GM21515 (cell line): ENCODE results near the gene DENND6B.

Experiments
- ATAC-seq: cut with Tn5 transposase; IDR thresholded peaks from one replicate; pipeline ENCODE4 v1.9.1; 2021; ENCODE audit not compliant: unreplicated experiment

DENND6B gene

DNA sequence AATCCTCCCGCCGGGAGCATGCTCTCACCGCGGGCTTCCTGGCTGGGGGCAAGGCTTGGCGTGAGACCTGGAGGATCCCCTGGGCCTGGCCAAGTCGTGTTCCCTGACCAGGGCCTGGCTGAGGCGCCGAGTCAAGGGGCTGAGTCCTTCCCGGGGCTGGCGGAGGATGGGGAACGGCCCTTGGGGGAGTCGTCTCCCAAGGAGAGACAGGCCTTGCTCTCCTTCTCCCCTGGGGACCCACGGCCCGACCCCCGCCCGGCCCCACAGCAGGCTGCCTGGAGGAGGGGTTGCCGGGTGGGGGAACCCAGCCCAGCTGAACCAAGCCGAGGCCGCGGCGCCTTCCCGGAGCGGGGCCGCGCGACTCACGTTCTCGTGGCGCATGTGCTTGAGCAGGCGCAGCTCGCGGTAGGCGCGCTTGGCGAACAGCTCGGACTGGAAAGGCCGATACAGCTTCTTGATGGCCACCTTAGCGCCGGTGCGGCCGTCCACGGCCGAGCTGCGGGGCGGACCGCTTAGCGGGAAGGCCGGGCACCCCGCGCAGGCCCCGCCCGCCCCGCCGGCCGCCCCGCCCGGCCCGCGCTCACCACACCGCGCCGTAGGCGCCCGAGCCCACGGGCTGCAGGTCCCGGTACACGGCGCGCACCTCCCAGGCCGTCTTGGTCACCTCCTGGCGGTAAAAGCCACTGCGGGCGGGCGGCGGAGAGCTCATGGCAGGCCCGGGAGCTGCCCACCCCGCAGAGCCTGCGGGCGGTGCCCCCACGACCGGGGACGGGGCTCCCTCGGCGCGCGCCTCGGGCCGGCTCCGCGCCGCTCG is 65.8 kb downstream of the DENND6B start:
- no peak for ATAC-seq

DNA sequence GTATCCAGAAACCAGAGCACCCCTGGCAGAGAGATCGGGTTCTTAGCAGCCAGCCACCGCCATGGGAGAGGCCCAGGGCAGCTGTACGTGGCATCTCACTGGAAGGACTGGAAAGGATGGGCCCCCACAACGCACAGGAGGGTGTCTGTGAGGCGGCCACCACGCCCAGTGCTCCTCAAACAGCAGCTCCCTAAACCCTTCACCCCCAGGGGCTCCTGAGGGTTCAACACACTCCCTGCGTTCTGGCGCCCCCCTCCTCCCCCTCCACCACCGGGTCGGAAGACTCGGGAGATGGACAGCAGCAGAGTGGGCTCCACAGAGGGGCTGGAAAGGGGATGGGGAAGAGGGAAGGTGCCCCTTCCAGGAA is 66.4 kb downstream of the DENND6B start:
- ATAC-seq, result no peak

DNA sequence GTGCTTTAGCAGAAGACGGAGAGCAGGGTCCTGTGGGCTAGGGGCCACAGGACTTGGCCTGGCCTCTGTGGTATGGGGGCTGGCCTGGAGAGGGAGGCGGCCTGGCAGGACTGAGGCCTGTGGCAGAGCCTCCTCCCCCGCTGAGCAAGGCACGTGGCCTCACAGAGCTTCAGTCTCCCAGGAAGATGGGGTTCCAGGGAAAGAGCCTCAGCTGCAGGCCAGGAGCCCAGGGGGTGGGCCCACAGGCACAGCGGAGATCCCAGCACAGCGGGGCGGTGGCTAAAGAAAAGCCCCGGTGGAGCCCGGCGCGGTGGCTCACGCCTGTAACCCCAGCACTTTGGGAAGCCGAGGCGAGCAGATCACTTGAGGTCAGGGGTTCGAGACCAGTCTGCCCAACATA is 67.5 kb downstream of the DENND6B start:
- no peak for ATAC-seq
